ENCODE results near the gene LYZL6. TPM values are rescaled to one million over a fixed set of nuclear protein-coding genes. Genes with fewer than 3 reads are reported as not detected.

Gene LYZL6
- total and polyA plus RNA-seq, 10 of the 15 experiments (the other 5 are each of a cell fraction or from before 2014, with no cell fraction given): not detected

GRCh38 chr17:35972535-35972934 is 29.0 kb upstream of the LYZL6 start:
- no peak for FAIRE-seq
- ATAC-seq: no peak
- intact Hi-C loops (cut with micrococcal nuclease; ENCODE audit: unreplicated experiment) (no loop called here), in situ Hi-C loops (cut with MboI) (loop anchor here (5.0 kb wide), 3 partner anchors 100 to 515 kb away; partner anchors contain the start of gene ZNHIT3)
- ChIA-PET SMC1A (ENCODE audit: uncharacterized antibody, unreplicated experiment) (interaction anchor here (0.9 to 17.2 kb wide), 6 partner anchors 10 to 177 kb away, joined by 3 to 485 read pairs (median 7); no protein-coding TSS in a partner anchor), POLR2A (interaction anchor here (1.0 kb wide), 1 partner anchor 11 kb away, joined by 5 read pairs; no protein-coding TSS in a partner anchor), CTCF (interaction anchor here (1.0 to 19.0 kb wide), 8 partner anchors 9 to 513 kb away, joined by 3 to 622 read pairs (median 6); partner anchors contain the start of gene CCL16), RAD21 (ENCODE audit: unreplicated experiment) (interaction anchor here (1.0 to 17.2 kb wide), 5 partner anchors 10 to 176 kb away, joined by 3 to 342 read pairs (median 19); no protein-coding TSS in a partner anchor)
- no peak overlapping the region for H3K4me3 ChIP-seq
- no peak for DNase-seq (ENCODE audit: low read depth, low spot score)
- no peaks in the 10 kb centered on the region for H3K9me3 ChIP-seq (replicated peaks; ENCODE audit: control insufficient read depth, insufficient read depth, low read length)
- H3K4me2 ChIP-seq (ENCODE audit: control insufficient read depth, insufficient read depth): no peak overlapping the region
- H3K27me3 ChIP-seq (replicated peaks in 1 of 2; ENCODE audit: control insufficient read depth in 2 of 2, insufficient read depth in 2 of 2, low read length in 1 of 2): no peaks in the 10 kb centered on the region
- no TSS peak for BruUV-seq (replicated peaks)
- H3K36me3 ChIP-seq (ENCODE audit: control insufficient read depth in 2 of 2, insufficient read depth in 2 of 2, low read length in 1 of 2): no peaks in the 10 kb centered on the region
- no peak overlapping the region for H2AFZ ChIP-seq (ENCODE audit: control insufficient read depth, low read depth, low read length)
- peaks cover 3% of the 10 kb centered on the region; the same call in 1 of the 2 replicates for H3K4me1 ChIP-seq (ENCODE audit: control insufficient read depth, insufficient read depth, low read length)
- no peaks in the 10 kb centered on the region for H3K79me2 ChIP-seq (ENCODE audit: control insufficient read depth, insufficient read depth, low read length)
- WGBS (ENCODE audit: insufficient coverage, insufficient replicate concordance, low lambda C conversion rate, missing lambda C conversion rate): 68% methylated on average over 6 of the region's 6 CpGs
- H3K27ac ChIP-seq (ENCODE audit: control insufficient read depth, insufficient read depth): no peak overlapping the region
- H3K9ac ChIP-seq (ENCODE audit: control insufficient read depth, insufficient read depth, low read length): no peak overlapping the region
- TF ChIP-seq PAX8 (IDR thresholded peaks at IDR 0.05) (no peak), ZSCAN29 (IDR thresholded peaks at IDR 0.05) (no peak), SREBF2 (IDR thresholded peaks at IDR 0.05; ENCODE audit: low read length) (no peak), MTA3 (IDR thresholded peaks at IDR 0.05; ENCODE audit: borderline replicate concordance, low read length) (no peak), ZZZ3 (IDR thresholded peaks at IDR 0.05; ENCODE audit: control insufficient read depth, insufficient read length, low read depth) (no peak), KAT2A (conservative IDR thresholded peaks at IDR 0.05; ENCODE audit: control insufficient read depth, low read depth, low read length) (no peak), ETV6 (conservative IDR thresholded peaks at IDR 0.05 in 1 of 2, IDR thresholded peaks at IDR 0.05 in 1 of 2; ENCODE audit: borderline replicate concordance in 1 of 2, low read depth in 1 of 2) (no peak)
- no peaks in the 10 kb centered on the region for H4K20me1 ChIP-seq (ENCODE audit: control insufficient read depth, insufficient read depth)
